ENCODE results near the gene DPH6. TPM values are rescaled to one million over a fixed set of nuclear protein-coding genes. Genes with fewer than 3 reads are reported as not detected.
"Not testable (repeated sequence)": the region's sequence is repeated elsewhere in the genome, so short reads cannot be mapped to it uniquely, and the experiment has no call there.

Gene DPH6, protein sequence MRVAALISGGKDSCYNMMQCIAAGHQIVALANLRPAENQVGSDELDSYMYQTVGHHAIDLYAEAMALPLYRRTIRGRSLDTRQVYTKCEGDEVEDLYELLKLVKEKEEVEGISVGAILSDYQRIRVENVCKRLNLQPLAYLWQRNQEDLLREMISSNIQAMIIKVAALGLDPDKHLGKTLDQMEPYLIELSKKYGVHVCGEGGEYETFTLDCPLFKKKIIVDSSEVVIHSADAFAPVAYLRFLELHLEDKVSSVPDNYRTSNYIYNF
- 10 to 100 TPM; 29.8 to 35.6 TPM for total RNA-seq
- polyA plus RNA-seq (2013, experiment 1 of 2) = 16.3 TPM
- polyA plus RNA-seq (2013, experiment 2 of 2) = 13.2 TPM
- long read RNA-seq, experiment 1, partial matches to known transcripts = 0 of 11 reads
- long read RNA-seq, experiment 1, other reads (novel, unspliced or antisense) = 10 of 11 reads
- long read RNA-seq, experiment 2, transcript DPH6-201 (9 exons, 2,099 nt) = major isoform, 21 of 38 reads
- long read RNA-seq, experiment 2, partial matches to known transcripts = 5 of 38 reads
- long read RNA-seq, experiment 2, other reads (novel, unspliced or antisense) = 11 of 38 reads
- long read RNA-seq, experiment 3, transcript DPH6-201 (9 exons, 2,099 nt) = major isoform, 44 of 69 reads
- long read RNA-seq, experiment 3, partial matches to known transcripts = 7 of 69 reads
- long read RNA-seq, experiment 3, other reads (novel, unspliced or antisense) = 13 of 69 reads
- long read RNA-seq, experiment 4, transcript DPH6-201 (9 exons, 2,099 nt) = major isoform, 74 of 86 reads
- long read RNA-seq, experiment 4, partial matches to known transcripts = 2 of 86 reads
- long read RNA-seq, experiment 4, other reads (novel, unspliced or antisense) = 9 of 86 reads

- Histone ChIP-seq H3K4me3 (ENCODE audit: low read length) (peak within 1 kb of the TSS; percentile 81), H3K9me3 (ENCODE audit: control insufficient read depth, low read length) (no peaks in the 10 kb centered on the region), H3K4me1 (ENCODE audit: control insufficient read depth, insufficient read depth, low read length) (no peaks in the 10 kb centered on the region), H3K9ac (ENCODE audit: extremely low read depth, low read length, poor library complexity, severe bottlenecking) (peak within 1 kb of the TSS; percentile 91), H3K27ac (ENCODE audit: low read depth, low read length) (peak within 1 kb of the TSS; percentile 99), H3K36me3 (ENCODE audit: control insufficient read depth, insufficient read depth, low read length) (no peaks in the 10 kb centered on the region), H3K27me3 (ENCODE audit: control insufficient read depth, insufficient read depth, low read length, poor library complexity, severe bottlenecking) (no peaks in the 10 kb centered on the region)
- peak; percentile 93 for DNase-seq
- Mint-ChIP-seq H3K27ac (peak within 1 kb of the TSS; percentile 98), H3K4me1 (peaks cover 35% of the 10 kb centered on the region), H3K9me3 (no peaks in the 10 kb centered on the region), H3K36me3 (ENCODE audit: low read depth) (no peaks in the 10 kb centered on the region), H3K4me3 (peak within 1 kb of the TSS; percentile 81), H3K27me3 (ENCODE audit: insufficient read depth) (no peaks in the 10 kb centered on the region)
- 30 to 35% methylated on average over 30 to 66 of the region's 66 CpGs for WGBS, 2 experiments (ENCODE audit: insufficient coverage in 1 of 2, insufficient read length in 1 of 2)
- TF ChIP-seq, protein P1, sequence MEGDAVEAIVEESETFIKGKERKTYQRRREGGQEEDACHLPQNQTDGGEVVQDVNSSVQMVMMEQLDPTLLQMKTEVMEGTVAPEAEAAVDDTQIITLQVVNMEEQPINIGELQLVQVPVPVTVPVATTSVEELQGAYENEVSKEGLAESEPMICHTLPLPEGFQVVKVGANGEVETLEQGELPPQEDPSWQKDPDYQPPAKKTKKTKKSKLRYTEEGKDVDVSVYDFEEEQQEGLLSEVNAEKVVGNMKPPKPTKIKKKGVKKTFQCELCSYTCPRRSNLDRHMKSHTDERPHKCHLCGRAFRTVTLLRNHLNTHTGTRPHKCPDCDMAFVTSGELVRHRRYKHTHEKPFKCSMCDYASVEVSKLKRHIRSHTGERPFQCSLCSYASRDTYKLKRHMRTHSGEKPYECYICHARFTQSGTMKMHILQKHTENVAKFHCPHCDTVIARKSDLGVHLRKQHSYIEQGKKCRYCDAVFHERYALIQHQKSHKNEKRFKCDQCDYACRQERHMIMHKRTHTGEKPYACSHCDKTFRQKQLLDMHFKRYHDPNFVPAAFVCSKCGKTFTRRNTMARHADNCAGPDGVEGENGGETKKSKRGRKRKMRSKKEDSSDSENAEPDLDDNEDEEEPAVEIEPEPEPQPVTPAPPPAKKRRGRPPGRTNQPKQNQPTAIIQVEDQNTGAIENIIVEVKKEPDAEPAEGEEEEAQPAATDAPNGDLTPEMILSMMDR (conservative IDR thresholded peaks at IDR 0.05) = no peak
Measured at GRCh38 chr15:35545824-35546510, at the start of gene DPH6. TSS of gene DPH6 (minus strand) at chr15:35546165. CDS start at chr15:35546141, 24 bp downstream.

DNA sequence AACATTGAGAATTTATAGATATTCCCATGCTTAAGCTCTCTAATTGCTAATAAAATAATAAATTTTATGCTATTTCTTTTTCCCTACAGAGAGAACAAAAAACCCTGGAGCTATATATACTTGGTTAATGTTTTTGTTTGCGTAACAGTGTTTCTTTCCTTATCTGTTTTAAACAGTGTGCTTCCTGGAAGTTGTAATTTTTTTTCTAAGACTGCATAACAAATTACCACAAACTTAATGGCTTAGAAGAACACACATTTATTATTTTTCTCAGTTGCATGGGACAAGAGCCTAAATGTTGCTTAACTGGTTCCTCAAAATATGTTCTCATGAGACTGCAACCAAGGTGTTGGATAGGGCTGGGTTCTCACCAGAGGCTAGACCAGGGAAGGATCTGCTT is 49.7 kb upstream of the DPH6 start:
- Histone ChIP-seq H3K27me3 (ENCODE audit: control insufficient read depth, insufficient read depth, low read length, poor library complexity, severe bottlenecking) (no peaks in the 10 kb centered on the region), H3K4me3 (ENCODE audit: low read length) (no peak overlapping the region), H3K9me3 (ENCODE audit: control insufficient read depth, low read length) (peaks cover 7% of the 10 kb centered on the region), H3K4me1 (ENCODE audit: control insufficient read depth, insufficient read depth, low read length) (no peaks in the 10 kb centered on the region), H3K9ac (ENCODE audit: extremely low read depth, low read length, poor library complexity, severe bottlenecking) (no peak overlapping the region), H3K27ac (ENCODE audit: low read depth, low read length) (no peak overlapping the region), H3K36me3 (ENCODE audit: control insufficient read depth, insufficient read depth, low read length) (no peaks in the 10 kb centered on the region)
- WGBS, 2 experiments (ENCODE audit: insufficient coverage in 1 of 2, insufficient read length in 1 of 2) = no CpG with 5 or more reads among the region's 1 CpG
- no peaks in the 10 kb centered on the region for H3K27me3 Mint-ChIP-seq (ENCODE audit: insufficient read depth)
- no peak for DNase-seq
- no peak overlapping the region for H3K4me3 Mint-ChIP-seq
- peaks cover 8% of the 10 kb centered on the region for H3K9me3 Mint-ChIP-seq
- H3K4me1 Mint-ChIP-seq = no peaks in the 10 kb centered on the region
- no peaks in the 10 kb centered on the region for H3K36me3 Mint-ChIP-seq (ENCODE audit: low read depth)
- TF ChIP-seq, protein P1 (conservative IDR thresholded peaks at IDR 0.05) = no peak
- no peak overlapping the region for H3K27ac Mint-ChIP-seq

- not testable (repeated sequence) for DNase-seq; H3K9ac ChIP-seq (ENCODE audit: extremely low read depth, low read length, poor library complexity, severe bottlenecking); H3K4me1 Mint-ChIP-seq; H3K27ac ChIP-seq (ENCODE audit: low read depth, low read length); H3K27ac Mint-ChIP-seq; H3K36me3 Mint-ChIP-seq (ENCODE audit: low read depth); H3K4me3 Mint-ChIP-seq; H3K27me3 ChIP-seq (ENCODE audit: control insufficient read depth, insufficient read depth, low read length, poor library complexity, severe bottlenecking); H3K9me3 Mint-ChIP-seq; H3K9me3 ChIP-seq (ENCODE audit: control insufficient read depth, low read length); H3K4me1 ChIP-seq (ENCODE audit: control insufficient read depth, insufficient read depth, low read length); H3K4me3 ChIP-seq (ENCODE audit: low read length); H3K36me3 ChIP-seq (ENCODE audit: control insufficient read depth, insufficient read depth, low read length); H3K27me3 Mint-ChIP-seq (ENCODE audit: insufficient read depth)
- 81% methylated on average over 2 of the region's 2 CpGs; no CpG with 5 or more reads in 1 of the 2 experiments for WGBS, 2 experiments (ENCODE audit: insufficient coverage in 1 of 2, insufficient read length in 1 of 2)
Measured at GRCh38 chr15:35591987-35592386, 46.0 kb upstream of the DPH6 start.
